GM12801 (cell line): ENCODE measurements around the gene SLC46A2.

Source experiments
- CTCF ChIP-seq: IDR thresholded peaks from one replicate; pipeline ENCODE4 v1.5.1; 2011; ENCODE audit warnings: control low read depth; ENCODE audit not compliant: insufficient read length; ENCODE audit errors: extremely low read depth

SLC46A2 gene

GRCh38 chr9:112864982-112865381 is 25.7 kb downstream of the SLC46A2 start:
- TF ChIP-seq CTCF, result no peak

GRCh38 chr9:112864403-112864802 is 26.3 kb downstream of the SLC46A2 start:
- TF ChIP-seq CTCF, result no peak

GRCh38 chr9:112863746-112864145 is 26.9 kb downstream of the SLC46A2 start:
- no peak for TF ChIP-seq CTCF

- TF ChIP-seq CTCF, result no peak
Observed at GRCh38 chr9:112863214-112863613, 27.5 kb downstream of the SLC46A2 start.

GRCh38 chr9:112861638-112862555 is 28.8 kb downstream of the SLC46A2 start:
- no peak for TF ChIP-seq CTCF

GRCh38 chr9:112861155-112861554 is 29.5 kb downstream of the SLC46A2 start:
- TF ChIP-seq CTCF, result no peak

- TF ChIP-seq CTCF, result no peak
Observed at GRCh38 chr9:112860451-112860850, 30.2 kb downstream of the SLC46A2 start.
